Astrocyte (in vitro differentiated cells and primary cell): ENCODE data around the gene SLC37A1.

Experiments
- EZH2 ChIP-seq: IDR thresholded peaks from 2 replicates; pipeline ENCODE4 v1.6.1; 2012; ENCODE audit warnings: mild to moderate bottlenecking, low read length, inconsistent platforms; ENCODE audit not compliant: insufficient read depth
- TF ChIP-seq, protein P1 (sequence below): IDR thresholded peaks from 2 replicates; pipeline ENCODE4 v1.5.1; 2011; ENCODE audit warnings: low read depth, mild to moderate bottlenecking, inconsistent platforms, low read length, moderate library complexity; ENCODE audit not compliant: insufficient read depth

DNA sequence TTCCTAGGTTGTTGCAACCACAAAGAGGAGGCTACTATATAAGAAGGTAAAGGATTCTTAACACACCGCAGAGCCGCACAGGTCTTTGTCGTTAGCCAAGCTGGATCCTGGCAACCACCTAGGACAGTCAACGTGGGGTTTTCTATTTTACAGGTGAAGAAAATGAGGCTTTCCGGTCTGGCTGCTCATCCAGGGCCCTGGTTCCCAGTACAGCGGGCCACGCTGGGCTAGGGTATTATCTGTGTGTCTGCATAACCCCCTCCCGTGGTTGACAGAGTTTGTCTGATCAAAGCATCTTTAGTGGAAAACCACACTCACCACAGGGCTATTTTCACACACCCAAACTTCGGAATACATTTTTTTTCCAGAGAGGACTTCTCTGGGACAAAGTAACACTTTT lies 100.7 kb downstream of the SLC37A1 start:
- TF ChIP-seq, protein P1, sequence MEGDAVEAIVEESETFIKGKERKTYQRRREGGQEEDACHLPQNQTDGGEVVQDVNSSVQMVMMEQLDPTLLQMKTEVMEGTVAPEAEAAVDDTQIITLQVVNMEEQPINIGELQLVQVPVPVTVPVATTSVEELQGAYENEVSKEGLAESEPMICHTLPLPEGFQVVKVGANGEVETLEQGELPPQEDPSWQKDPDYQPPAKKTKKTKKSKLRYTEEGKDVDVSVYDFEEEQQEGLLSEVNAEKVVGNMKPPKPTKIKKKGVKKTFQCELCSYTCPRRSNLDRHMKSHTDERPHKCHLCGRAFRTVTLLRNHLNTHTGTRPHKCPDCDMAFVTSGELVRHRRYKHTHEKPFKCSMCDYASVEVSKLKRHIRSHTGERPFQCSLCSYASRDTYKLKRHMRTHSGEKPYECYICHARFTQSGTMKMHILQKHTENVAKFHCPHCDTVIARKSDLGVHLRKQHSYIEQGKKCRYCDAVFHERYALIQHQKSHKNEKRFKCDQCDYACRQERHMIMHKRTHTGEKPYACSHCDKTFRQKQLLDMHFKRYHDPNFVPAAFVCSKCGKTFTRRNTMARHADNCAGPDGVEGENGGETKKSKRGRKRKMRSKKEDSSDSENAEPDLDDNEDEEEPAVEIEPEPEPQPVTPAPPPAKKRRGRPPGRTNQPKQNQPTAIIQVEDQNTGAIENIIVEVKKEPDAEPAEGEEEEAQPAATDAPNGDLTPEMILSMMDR: no peak
- no peak for TF ChIP-seq EZH2
